Skeletal muscle satellite cell (primary cell): ENCODE measurements around the gene SAP130.

ENCODE experiments used
- H3K27me3 ChIP-seq: 2 replicates; pipeline ENCODE4 v1.7.0; 2013; ENCODE audit warnings: low read length; ENCODE audit not compliant: control insufficient read depth, insufficient read depth
- H3K36me3 ChIP-seq: 2 replicates; pipeline ENCODE4 v1.7.0; 2013; ENCODE audit warnings: mild to moderate bottlenecking, control low read depth, low read length; ENCODE audit not compliant: insufficient read depth
- H3K4me1 ChIP-seq: 2 replicates; pipeline ENCODE4 v1.7.0; 2013; ENCODE audit warnings: low read length; ENCODE audit not compliant: control insufficient read depth, insufficient read depth
- H3K4me2 ChIP-seq: 2 replicates; pipeline ENCODE4 v1.7.0; 2013; ENCODE audit warnings: mild to moderate bottlenecking, low read length
- H3K4me3 ChIP-seq: 2 replicates; pipeline ENCODE4 v1.7.0; 2013; ENCODE audit warnings: low read length
- H3K9ac ChIP-seq: 2 replicates; pipeline ENCODE4 v1.7.0; 2013; ENCODE audit warnings: mild to moderate bottlenecking, low read depth, low read length, moderate library complexity
- H3K9me3 ChIP-seq: replicated peaks from 2 replicates; pipeline ENCODE4 v1.7.0; 2013; ENCODE audit warnings: mild to moderate bottlenecking, control low read depth, low read length

The SAP130 gene

GRCh38 chr2:128017561-128017960, 10.3 kb downstream of the SAP130 start:
- no peaks in the 10 kb centered on the region for H3K27me3 ChIP-seq
- no peak overlapping the region for H3K9ac ChIP-seq
- peaks cover 40% of the 10 kb centered on the region for H3K36me3 ChIP-seq
- no peaks in the 10 kb centered on the region for H3K9me3 ChIP-seq
- H3K4me3 ChIP-seq = no peak overlapping the region
- H3K4me2 ChIP-seq = no peak overlapping the region
- no peaks in the 10 kb centered on the region for H3K4me1 ChIP-seq

GRCh38 chr2:128016620-128017019, 11.2 kb downstream of the SAP130 start:
- Histone ChIP-seq H3K27me3 (no peaks in the 10 kb centered on the region), H3K4me2 (no peak overlapping the region), H3K4me1 (no peaks in the 10 kb centered on the region), H3K9me3 (no peaks in the 10 kb centered on the region), H3K4me3 (no peak overlapping the region), H3K9ac (no peak overlapping the region), H3K36me3 (peaks cover 42% of the 10 kb centered on the region)

GRCh38 chr2:128012698-128013097, 15.2 kb downstream of the SAP130 start:
- Histone ChIP-seq H3K27me3 (no peaks in the 10 kb centered on the region), H3K4me3 (no peak overlapping the region), H3K9me3 (no peaks in the 10 kb centered on the region), H3K36me3 (peaks cover 70% of the 10 kb centered on the region), H3K9ac (no peak overlapping the region), H3K4me1 (no peaks in the 10 kb centered on the region), H3K4me2 (no peak overlapping the region)

- H3K27me3 ChIP-seq = no peaks in the 10 kb centered on the region
These were observed 19.7 kb downstream of the SAP130 start for GRCh38 chr2:128008074-128008672.

GRCh38 chr2:128004509-128004908, 23.4 kb downstream of the SAP130 start:
- H3K4me2 ChIP-seq = no peak overlapping the region
- no peak overlapping the region for H3K4me3 ChIP-seq
- H3K9me3 ChIP-seq = no peaks in the 10 kb centered on the region
- peaks cover 60% of the 10 kb centered on the region for H3K36me3 ChIP-seq
- H3K27me3 ChIP-seq = no peaks in the 10 kb centered on the region
- H3K4me1 ChIP-seq = no peaks in the 10 kb centered on the region
- no peak overlapping the region for H3K9ac ChIP-seq

More at GRCh38 chr2:128008074-128008672, 19.7 kb downstream of the SAP130 start:
- peaks cover 71% of the 10 kb centered on the region for H3K36me3 ChIP-seq
- no peak overlapping the region for H3K4me3 ChIP-seq
- H3K9me3 ChIP-seq = no peaks in the 10 kb centered on the region
- no peak overlapping the region for H3K9ac ChIP-seq
- no peak overlapping the region for H3K4me2 ChIP-seq
- H3K4me1 ChIP-seq = no peaks in the 10 kb centered on the region

- H3K27me3 ChIP-seq = no peaks in the 10 kb centered on the region
- H3K4me3 ChIP-seq = no peak overlapping the region
- H3K36me3 ChIP-seq = peaks cover 64% of the 10 kb centered on the region
- no peak overlapping the region for H3K4me2 ChIP-seq
- no peaks in the 10 kb centered on the region for H3K4me1 ChIP-seq
- no peak overlapping the region for H3K9ac ChIP-seq
- no peaks in the 10 kb centered on the region for H3K9me3 ChIP-seq
These were observed 24.4 kb downstream of the SAP130 start for GRCh38 chr2:128003463-128003862.

- no peaks in the 10 kb centered on the region for H3K9me3 ChIP-seq
- no peaks in the 10 kb centered on the region for H3K27me3 ChIP-seq
- H3K36me3 ChIP-seq = peaks cover 56% of the 10 kb centered on the region
- H3K4me2 ChIP-seq = no peak overlapping the region
- H3K9ac ChIP-seq = no peak overlapping the region
- H3K4me1 ChIP-seq = no peaks in the 10 kb centered on the region
- no peak overlapping the region for H3K4me3 ChIP-seq
These were observed 31.7 kb downstream of the SAP130 start for GRCh38 chr2:127996160-127996559.

- H3K4me3 ChIP-seq = no peak overlapping the region
- no peaks in the 10 kb centered on the region for H3K4me1 ChIP-seq
- H3K9ac ChIP-seq = no peak overlapping the region
- no peak overlapping the region for H3K4me2 ChIP-seq
- H3K36me3 ChIP-seq = peaks cover 53% of the 10 kb centered on the region
- no peaks in the 10 kb centered on the region for H3K27me3 ChIP-seq
- no peaks in the 10 kb centered on the region for H3K9me3 ChIP-seq
These were observed 32.1 kb downstream of the SAP130 start for GRCh38 chr2:127995725-127996124.

GRCh38 chr2:127993659-127994058, 34.2 kb downstream of the SAP130 start:
- Histone ChIP-seq H3K4me3 (no peak overlapping the region), H3K4me1 (no peaks in the 10 kb centered on the region), H3K4me2 (no peak overlapping the region), H3K9ac (no peak overlapping the region), H3K36me3 (peaks cover 47% of the 10 kb centered on the region), H3K27me3 (no peaks in the 10 kb centered on the region), H3K9me3 (no peaks in the 10 kb centered on the region)

GRCh38 chr2:127991742-127992141, 36.1 kb downstream of the SAP130 start:
- Histone ChIP-seq H3K9me3 (no peaks in the 10 kb centered on the region), H3K9ac (no peak overlapping the region), H3K36me3 (peaks cover 50% of the 10 kb centered on the region), H3K4me3 (no peak overlapping the region), H3K27me3 (no peaks in the 10 kb centered on the region), H3K4me1 (no peaks in the 10 kb centered on the region), H3K4me2 (no peak overlapping the region)

- Histone ChIP-seq H3K27me3 (no peaks in the 10 kb centered on the region), H3K36me3 (peaks cover 63% of the 10 kb centered on the region), H3K9ac (no peak overlapping the region), H3K4me3 (no peak overlapping the region), H3K9me3 (no peaks in the 10 kb centered on the region), H3K4me2 (no peak overlapping the region), H3K4me1 (no peaks in the 10 kb centered on the region)
These were observed 41.2 kb downstream of the SAP130 start for GRCh38 chr2:127986548-127987079.

- no peak overlapping the region for H3K4me3 ChIP-seq
- H3K27me3 ChIP-seq = no peaks in the 10 kb centered on the region
- H3K36me3 ChIP-seq = peaks cover 63% of the 10 kb centered on the region
- H3K4me1 ChIP-seq = no peaks in the 10 kb centered on the region
- H3K9ac ChIP-seq = no peak overlapping the region
- H3K9me3 ChIP-seq = no peaks in the 10 kb centered on the region
- H3K4me2 ChIP-seq = no peak overlapping the region
These were observed 42.1 kb downstream of the SAP130 start for GRCh38 chr2:127985735-127986134.
